ENCODE results near the gene CSNK2B.

Gene CSNK2B

GRCh38 chr6:31719001-31719400 is 53.1 kb downstream of the CSNK2B start:
- no peak for TF ChIP-seq CTCF (IDR thresholded peaks at IDR 0.05; ENCODE audit: extremely low read depth, insufficient read depth, missing control alignments)
- in situ Hi-C loops (cut with MboI; ENCODE audit: low pct_unique_long_range_greater_than_20kb, low sequenced_read_pairs, unreplicated experiment) = no loop called here
- DNase-seq (ENCODE audit: low spot score) = no peak
